Measurements from ENCODE around the gene PIEZO2.

The PIEZO2 gene

GRCh38 chr18:11165138-11165537 lies 15.8 kb upstream of the PIEZO2 start:
- H3K4me3 ChIP-seq (ENCODE audit: low read depth in 1 of 2, low read length in 2 of 2), result no peak overlapping the region
- no peaks in the 10 kb centered on the region for H3K4me1 ChIP-seq (ENCODE audit: insufficient read depth, low read length)
- no peaks in the 10 kb centered on the region for H3K27me3 ChIP-seq (ENCODE audit: control insufficient read depth in 1 of 2, insufficient read depth in 2 of 2, low read length in 2 of 2)
- H3K27ac ChIP-seq (ENCODE audit: low read depth, low read length), result no peak overlapping the region
- no peaks in the 10 kb centered on the region for H3K9me3 ChIP-seq (ENCODE audit: low read length)
- no peak overlapping the region for H3K9ac ChIP-seq (ENCODE audit: low read length)
- H3K36me3 ChIP-seq (ENCODE audit: insufficient read depth, low read length), result no peaks in the 10 kb centered on the region

GRCh38 chr18:11163665-11164064 lies 14.3 kb upstream of the PIEZO2 start:
- no peaks in the 10 kb centered on the region for H3K4me1 ChIP-seq (ENCODE audit: insufficient read depth, low read length)
- H3K9ac ChIP-seq (ENCODE audit: low read length), result no peak overlapping the region
- H3K27me3 ChIP-seq (ENCODE audit: control insufficient read depth in 1 of 2, insufficient read depth in 2 of 2, low read length in 2 of 2), result no peaks in the 10 kb centered on the region
- H3K27ac ChIP-seq (ENCODE audit: low read depth, low read length), result no peak overlapping the region
- no peaks in the 10 kb centered on the region for H3K9me3 ChIP-seq (ENCODE audit: low read length)
- H3K36me3 ChIP-seq (ENCODE audit: insufficient read depth, low read length), result no peaks in the 10 kb centered on the region
- H3K4me3 ChIP-seq (ENCODE audit: low read depth in 1 of 2, low read length in 2 of 2), result no peak overlapping the region

DNA sequence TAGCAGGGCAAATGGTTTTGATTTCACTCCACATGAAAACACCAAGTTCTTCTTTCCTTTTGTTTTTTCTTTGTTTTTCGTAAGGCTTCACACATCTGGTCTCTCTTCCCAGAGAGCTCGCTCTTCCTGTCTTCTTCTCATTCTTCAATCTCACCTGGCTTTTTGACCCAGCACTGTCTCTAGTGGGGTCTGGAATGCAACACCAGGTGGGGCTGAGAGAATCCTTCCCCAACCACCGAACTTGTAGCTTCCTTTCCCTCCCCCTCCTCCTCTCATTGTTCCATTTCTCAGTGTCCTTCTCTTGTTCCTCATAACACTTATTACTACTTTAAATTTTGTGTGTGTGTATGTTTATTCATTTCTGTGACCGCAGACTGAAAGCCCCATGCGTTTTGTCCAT lies 13.5 kb upstream of the PIEZO2 start:
- Histone ChIP-seq H3K27ac (ENCODE audit: low read depth, low read length) (no peak overlapping the region), H3K9me3 (ENCODE audit: low read length) (no peaks in the 10 kb centered on the region), H3K4me3 (ENCODE audit: low read depth in 1 of 2, low read length in 2 of 2) (no peak overlapping the region), H3K9ac (ENCODE audit: low read length) (no peak overlapping the region), H3K36me3 (ENCODE audit: insufficient read depth, low read length) (no peaks in the 10 kb centered on the region), H3K4me1 (ENCODE audit: insufficient read depth, low read length) (no peaks in the 10 kb centered on the region), H3K27me3 (ENCODE audit: control insufficient read depth in 1 of 2, insufficient read depth in 2 of 2, low read length in 2 of 2) (no peaks in the 10 kb centered on the region)

DNA sequence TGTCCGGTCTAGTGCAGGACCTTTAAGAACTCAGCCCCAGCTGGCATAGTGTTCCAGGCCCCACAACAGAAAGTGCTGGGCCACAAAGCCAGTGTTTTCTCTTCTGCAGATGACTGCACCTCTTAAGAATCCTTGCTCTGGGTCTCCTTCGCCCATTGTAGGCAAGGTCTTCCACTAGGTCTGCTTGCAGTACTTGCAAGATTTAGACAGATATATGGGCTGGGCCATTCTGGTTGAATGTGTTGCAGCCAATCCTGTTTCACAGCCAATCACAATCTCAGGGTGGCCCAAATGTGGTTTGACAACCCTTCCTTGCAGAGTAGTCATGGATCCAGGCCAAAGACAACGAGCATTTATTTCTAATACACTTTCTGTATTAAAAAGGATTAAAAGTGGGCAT lies 13.1 kb upstream of the PIEZO2 start:
- Histone ChIP-seq H3K9me3 (ENCODE audit: low read length) (no peaks in the 10 kb centered on the region), H3K4me1 (ENCODE audit: insufficient read depth, low read length) (no peaks in the 10 kb centered on the region), H3K27me3 (ENCODE audit: control insufficient read depth in 1 of 2, insufficient read depth in 2 of 2, low read length in 2 of 2) (no peaks in the 10 kb centered on the region), H3K4me3 (ENCODE audit: low read depth in 1 of 2, low read length in 2 of 2) (no peak overlapping the region), H3K9ac (ENCODE audit: low read length) (no peak overlapping the region), H3K27ac (ENCODE audit: low read depth, low read length) (no peak overlapping the region), H3K36me3 (ENCODE audit: insufficient read depth, low read length) (no peaks in the 10 kb centered on the region)

DNA sequence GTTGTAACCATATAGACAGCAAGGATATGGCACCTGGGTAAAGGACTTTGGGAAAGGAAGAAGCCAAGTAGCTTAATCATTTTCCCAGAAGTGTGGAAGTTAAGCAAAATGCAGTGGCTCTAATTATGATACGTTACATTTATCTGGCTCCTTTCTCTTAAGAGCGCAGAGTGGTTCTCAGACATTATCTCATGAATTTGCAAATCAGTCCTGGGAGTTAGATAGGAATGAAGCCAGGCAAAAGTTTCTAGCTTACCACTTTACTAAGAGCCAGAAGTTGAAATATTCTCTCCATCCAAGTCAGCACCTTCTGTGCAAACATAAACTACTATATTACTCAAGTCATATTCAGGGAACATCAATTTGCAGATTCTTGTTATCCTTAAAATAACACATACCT lies 10.9 kb upstream of the PIEZO2 start:
- no peaks in the 10 kb centered on the region for H3K4me1 ChIP-seq (ENCODE audit: insufficient read depth, low read length)
- H3K4me3 ChIP-seq (ENCODE audit: low read depth in 1 of 2, low read length in 2 of 2), result no peak overlapping the region
- H3K36me3 ChIP-seq (ENCODE audit: insufficient read depth, low read length), result no peaks in the 10 kb centered on the region
- H3K9ac ChIP-seq (ENCODE audit: low read length), result no peak overlapping the region
- no peaks in the 10 kb centered on the region for H3K9me3 ChIP-seq (ENCODE audit: low read length)
- no peaks in the 10 kb centered on the region for H3K27me3 ChIP-seq (ENCODE audit: control insufficient read depth in 1 of 2, insufficient read depth in 2 of 2, low read length in 2 of 2)
- H3K27ac ChIP-seq (ENCODE audit: low read depth, low read length), result no peak overlapping the region

DNA sequence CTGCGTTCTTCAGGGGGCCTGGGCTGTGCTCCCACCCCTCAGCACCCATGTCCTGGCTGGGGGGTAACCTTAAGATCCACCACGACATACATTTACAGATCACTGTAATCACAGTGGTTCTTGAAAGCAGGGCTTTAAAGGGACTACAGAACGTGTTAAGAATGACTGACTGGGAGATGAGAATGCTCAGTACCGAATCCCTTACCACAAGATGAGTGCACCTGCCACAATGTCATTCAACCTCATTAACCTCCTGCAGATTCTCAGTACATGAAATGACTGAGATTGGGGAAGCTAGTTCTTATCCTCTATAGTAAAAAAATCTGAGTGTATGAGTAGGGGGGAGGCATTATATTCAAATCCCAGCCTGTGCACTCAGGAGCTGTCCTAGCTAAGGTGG lies 10.5 kb upstream of the PIEZO2 start:
- no peaks in the 10 kb centered on the region for H3K36me3 ChIP-seq (ENCODE audit: insufficient read depth, low read length)

GRCh38 chr18:11156978-11157377 lies 7.6 kb upstream of the PIEZO2 start:
- Histone ChIP-seq H3K4me1 (ENCODE audit: insufficient read depth, low read length) (no peaks in the 10 kb centered on the region), H3K27me3 (ENCODE audit: control insufficient read depth in 1 of 2, insufficient read depth in 2 of 2, low read length in 2 of 2) (no peaks in the 10 kb centered on the region), H3K27ac (ENCODE audit: low read depth, low read length) (no peak overlapping the region), H3K9ac (ENCODE audit: low read length) (no peak overlapping the region), H3K9me3 (ENCODE audit: low read length) (no peaks in the 10 kb centered on the region), H3K36me3 (ENCODE audit: insufficient read depth, low read length) (no peaks in the 10 kb centered on the region), H3K4me3 (ENCODE audit: low read depth in 1 of 2, low read length in 2 of 2) (no peak overlapping the region)

More for the DNA sequence above, 10.5 kb upstream of the PIEZO2 start:
- no peaks in the 10 kb centered on the region for H3K9me3 ChIP-seq (ENCODE audit: low read length)
- H3K27ac ChIP-seq (ENCODE audit: low read depth, low read length), result no peak overlapping the region
- H3K9ac ChIP-seq (ENCODE audit: low read length), result no peak overlapping the region
- no peaks in the 10 kb centered on the region for H3K4me1 ChIP-seq (ENCODE audit: insufficient read depth, low read length)
- no peak overlapping the region for H3K4me3 ChIP-seq (ENCODE audit: low read depth in 1 of 2, low read length in 2 of 2)
- H3K27me3 ChIP-seq (ENCODE audit: control insufficient read depth in 1 of 2, insufficient read depth in 2 of 2, low read length in 2 of 2), result no peaks in the 10 kb centered on the region

DNA sequence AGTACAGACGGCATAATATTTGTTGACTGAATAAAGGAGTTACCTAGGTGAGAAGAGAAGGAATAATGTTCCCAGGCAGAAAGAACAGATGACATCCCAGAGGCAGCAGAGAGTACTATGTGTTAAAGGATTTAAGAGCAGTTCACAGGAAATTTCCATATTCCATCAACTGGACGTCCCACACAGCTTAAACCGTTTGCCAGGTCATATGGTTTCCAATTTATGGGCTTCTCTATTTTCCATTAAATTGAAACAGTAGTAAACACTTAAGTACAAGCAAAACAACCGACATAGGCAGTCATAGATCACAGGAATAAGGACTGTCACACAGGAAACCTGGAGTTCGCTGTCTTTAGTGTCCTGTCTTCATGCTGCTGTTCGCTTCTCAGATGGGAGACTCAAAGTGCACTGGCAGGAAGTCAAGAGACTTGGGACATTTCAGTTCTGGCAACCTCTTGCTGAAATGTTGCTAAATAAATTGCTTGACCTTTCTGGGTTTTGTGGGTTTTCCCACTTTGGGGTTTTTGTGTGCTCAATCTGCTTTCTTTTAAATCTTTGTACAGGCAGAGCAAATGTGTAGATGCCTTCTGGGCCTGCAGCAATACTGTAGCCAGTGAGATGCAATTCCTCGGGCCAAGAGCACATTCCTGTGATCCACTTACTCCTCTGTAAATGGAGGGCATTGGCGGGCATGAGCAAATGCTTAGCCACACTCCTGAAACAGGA lies 5.8 kb upstream of the PIEZO2 start:
- Histone ChIP-seq H3K9me3 (ENCODE audit: low read length) (no peaks in the 10 kb centered on the region), H3K4me1 (ENCODE audit: insufficient read depth, low read length) (no peaks in the 10 kb centered on the region), H3K9ac (ENCODE audit: low read length) (no peak overlapping the region), H3K4me3 (ENCODE audit: low read depth in 1 of 2, low read length in 2 of 2) (no peak overlapping the region), H3K36me3 (ENCODE audit: insufficient read depth, low read length) (no peaks in the 10 kb centered on the region), H3K27me3 (ENCODE audit: control insufficient read depth in 1 of 2, insufficient read depth in 2 of 2, low read length in 2 of 2) (peaks cover 0 to 4% of the 10 kb centered on the region in 2 donors), H3K27ac (ENCODE audit: low read depth, low read length) (no peak overlapping the region)

- no peaks in the 10 kb centered on the region for H3K9me3 ChIP-seq (ENCODE audit: low read length)
- no peaks in the 10 kb centered on the region for H3K4me1 ChIP-seq (ENCODE audit: insufficient read depth, low read length)
- H3K9ac ChIP-seq (ENCODE audit: low read length), result no peak overlapping the region
- H3K36me3 ChIP-seq (ENCODE audit: insufficient read depth, low read length), result no peaks in the 10 kb centered on the region
- no peak overlapping the region for H3K4me3 ChIP-seq (ENCODE audit: low read depth in 1 of 2, low read length in 2 of 2)
- H3K27me3 ChIP-seq (ENCODE audit: control insufficient read depth in 1 of 2, insufficient read depth in 2 of 2, low read length in 2 of 2), result peaks cover 4 to 11% of the 10 kb centered on the region in 2 donors
- H3K27ac ChIP-seq (ENCODE audit: low read depth, low read length), result no peak overlapping the region
Measured at GRCh38 chr18:11154368-11154989, 5.1 kb upstream of the PIEZO2 start.

- Histone ChIP-seq H3K4me1 (ENCODE audit: insufficient read depth, low read length) (no peaks in the 10 kb centered on the region), H3K27ac (ENCODE audit: low read depth, low read length) (no peak overlapping the region), H3K4me3 (ENCODE audit: low read depth in 1 of 2, low read length in 2 of 2) (no peak overlapping the region), H3K9ac (ENCODE audit: low read length) (no peak overlapping the region), H3K36me3 (ENCODE audit: insufficient read depth, low read length) (no peaks in the 10 kb centered on the region), H3K27me3 (ENCODE audit: control insufficient read depth in 1 of 2, insufficient read depth in 2 of 2, low read length in 2 of 2) (peaks cover 4 to 25% of the 10 kb centered on the region in 2 donors), H3K9me3 (ENCODE audit: low read length) (no peaks in the 10 kb centered on the region)
Measured at GRCh38 chr18:11153097-11153496, 3.7 kb upstream of the PIEZO2 start.

DNA sequence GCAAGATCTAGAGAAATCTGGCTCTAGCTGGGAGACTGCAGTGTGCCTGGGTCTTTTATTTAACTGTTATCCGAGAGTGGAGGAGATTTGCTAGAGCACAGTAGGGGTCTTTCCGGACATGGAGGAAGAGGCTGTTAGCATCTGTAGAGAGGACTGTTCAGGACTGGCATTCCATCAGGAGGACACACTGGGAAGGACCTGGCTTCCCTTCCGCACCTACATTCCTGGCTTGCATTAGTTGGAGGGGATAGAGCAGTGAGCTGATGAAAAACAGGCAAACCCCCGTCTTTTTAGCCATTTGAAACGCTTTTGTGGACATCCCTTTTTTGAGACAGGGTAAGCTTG lies 874 bp upstream of the PIEZO2 start:
- Histone ChIP-seq H3K9me3 (ENCODE audit: low read length) (no peaks in the 10 kb centered on the region), H3K4me1 (ENCODE audit: insufficient read depth, low read length) (no peaks in the 10 kb centered on the region), H3K36me3 (ENCODE audit: insufficient read depth, low read length) (no peaks in the 10 kb centered on the region), H3K4me3 (ENCODE audit: low read depth in 1 of 2, low read length in 2 of 2) (no peak overlapping the region), H3K27ac (ENCODE audit: low read depth, low read length) (no peak overlapping the region), H3K9ac (ENCODE audit: low read length) (no peak overlapping the region), H3K27me3 (ENCODE audit: control insufficient read depth in 1 of 2, insufficient read depth in 2 of 2, low read length in 2 of 2) (peaks cover 4 to 37% of the 10 kb centered on the region in 2 donors)

All from muscle layer of colon (tissue), 2 donors.